ENCODE measurements around the gene PLGLB1.
"Not testable (repeated sequence)": the region's sequence is repeated elsewhere in the genome, so short reads cannot be mapped to it uniquely, and the experiment has no call there.

DNA sequence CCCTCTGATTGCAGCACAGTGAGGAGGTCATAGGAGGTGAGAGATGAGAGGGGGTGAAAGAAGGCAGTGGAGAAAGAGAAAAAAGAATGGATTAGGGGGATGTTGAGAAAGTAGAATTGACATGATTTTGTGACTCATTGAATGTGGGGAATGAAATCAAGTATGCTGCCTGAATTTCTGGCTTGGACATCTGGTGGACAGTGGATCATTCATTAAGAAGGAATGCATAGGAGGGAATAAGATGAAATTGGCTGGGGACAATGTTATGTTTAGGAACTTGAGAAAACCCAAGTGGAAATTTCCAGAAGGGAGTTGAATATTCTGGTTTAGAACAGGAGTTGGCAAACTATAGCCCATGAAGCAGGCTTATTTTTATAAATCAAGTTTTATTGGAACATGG lies 7.0 kb upstream of the PLGLB1 start:
- not testable (repeated sequence) for TF ChIP-seq POLR2A (IDR thresholded peaks at IDR 0.05)
- TF ChIP-seq, protein P1, sequence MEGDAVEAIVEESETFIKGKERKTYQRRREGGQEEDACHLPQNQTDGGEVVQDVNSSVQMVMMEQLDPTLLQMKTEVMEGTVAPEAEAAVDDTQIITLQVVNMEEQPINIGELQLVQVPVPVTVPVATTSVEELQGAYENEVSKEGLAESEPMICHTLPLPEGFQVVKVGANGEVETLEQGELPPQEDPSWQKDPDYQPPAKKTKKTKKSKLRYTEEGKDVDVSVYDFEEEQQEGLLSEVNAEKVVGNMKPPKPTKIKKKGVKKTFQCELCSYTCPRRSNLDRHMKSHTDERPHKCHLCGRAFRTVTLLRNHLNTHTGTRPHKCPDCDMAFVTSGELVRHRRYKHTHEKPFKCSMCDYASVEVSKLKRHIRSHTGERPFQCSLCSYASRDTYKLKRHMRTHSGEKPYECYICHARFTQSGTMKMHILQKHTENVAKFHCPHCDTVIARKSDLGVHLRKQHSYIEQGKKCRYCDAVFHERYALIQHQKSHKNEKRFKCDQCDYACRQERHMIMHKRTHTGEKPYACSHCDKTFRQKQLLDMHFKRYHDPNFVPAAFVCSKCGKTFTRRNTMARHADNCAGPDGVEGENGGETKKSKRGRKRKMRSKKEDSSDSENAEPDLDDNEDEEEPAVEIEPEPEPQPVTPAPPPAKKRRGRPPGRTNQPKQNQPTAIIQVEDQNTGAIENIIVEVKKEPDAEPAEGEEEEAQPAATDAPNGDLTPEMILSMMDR (IDR thresholded peaks at IDR 0.05): not testable (repeated sequence)

Measured in thyroid gland (tissue), 4 donors.